ENCODE results near the gene TPP2.

The TPP2 gene

DNA sequence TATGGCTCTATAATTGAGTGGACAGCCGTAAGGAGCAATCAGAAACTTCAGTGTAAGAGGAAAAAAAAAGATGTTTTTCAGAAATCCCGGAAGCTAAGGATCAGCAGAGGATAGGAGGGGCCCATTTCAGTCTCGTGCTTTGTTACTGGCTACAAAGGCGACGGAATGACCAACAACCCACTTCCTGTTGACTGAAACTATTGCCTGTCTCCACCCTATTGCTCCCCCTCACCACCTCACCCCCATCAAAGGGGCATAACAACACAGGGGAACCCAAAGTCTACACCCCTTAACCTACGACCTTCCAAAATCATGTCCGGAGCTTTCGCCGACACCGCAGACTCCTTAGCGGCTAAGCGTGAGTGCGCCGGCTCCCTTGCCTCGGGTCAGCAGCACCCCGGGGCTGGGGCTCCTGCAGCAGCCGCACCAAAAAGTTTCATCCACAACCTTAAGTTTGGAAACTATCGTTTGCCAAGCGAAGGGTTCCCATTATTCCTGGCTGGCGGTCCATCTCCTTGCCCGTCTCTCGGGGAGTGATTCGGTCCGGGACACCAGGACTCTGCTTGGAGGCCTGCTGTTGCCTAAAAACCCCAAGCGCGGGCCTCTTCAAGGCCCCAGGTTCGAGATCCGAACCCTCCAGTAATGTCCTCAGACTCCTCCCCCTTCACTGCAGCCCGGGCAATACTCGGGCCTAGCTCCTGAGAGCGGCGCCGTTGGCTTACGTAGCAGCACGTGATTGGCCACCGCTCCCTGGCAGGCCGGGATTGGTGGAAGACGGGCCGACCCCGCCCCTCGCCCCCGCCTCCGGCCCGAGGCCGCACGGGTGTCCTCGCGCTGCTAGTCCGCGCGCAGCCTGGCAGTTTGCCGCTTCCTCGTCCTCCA is at the start of gene TPP2:
TPP2 (plus strand) TSS at position 840 of the 882 bp plus-strand sequence. CDS start 53 bp downstream, outside the sequence.
- peak; percentile 99 for DNase-seq

DNA sequence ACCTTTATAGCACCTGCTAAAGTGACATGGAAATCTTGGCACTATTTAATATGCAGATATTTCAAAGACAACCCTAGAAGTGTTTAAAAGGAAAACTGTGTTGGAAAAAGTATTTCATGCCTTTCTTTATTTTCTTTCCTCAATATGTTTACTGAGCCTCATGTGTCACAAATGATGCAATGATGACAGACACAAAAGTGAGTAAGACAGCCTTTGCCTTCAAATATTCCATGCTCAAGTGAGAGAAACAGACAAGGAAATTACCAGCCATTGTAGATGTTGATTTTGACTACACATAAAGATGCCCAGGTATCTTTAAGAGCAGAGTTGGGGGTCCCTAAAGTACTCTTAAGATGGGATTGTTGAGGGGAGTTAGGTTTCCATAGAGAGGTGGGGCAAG is 48.0 kb upstream of the TPP2 start:
- DNase-seq: no peak

GRCh38 chr13:102550507-102550906 is 46.3 kb upstream of the TPP2 start:
- no peak for DNase-seq

DNA sequence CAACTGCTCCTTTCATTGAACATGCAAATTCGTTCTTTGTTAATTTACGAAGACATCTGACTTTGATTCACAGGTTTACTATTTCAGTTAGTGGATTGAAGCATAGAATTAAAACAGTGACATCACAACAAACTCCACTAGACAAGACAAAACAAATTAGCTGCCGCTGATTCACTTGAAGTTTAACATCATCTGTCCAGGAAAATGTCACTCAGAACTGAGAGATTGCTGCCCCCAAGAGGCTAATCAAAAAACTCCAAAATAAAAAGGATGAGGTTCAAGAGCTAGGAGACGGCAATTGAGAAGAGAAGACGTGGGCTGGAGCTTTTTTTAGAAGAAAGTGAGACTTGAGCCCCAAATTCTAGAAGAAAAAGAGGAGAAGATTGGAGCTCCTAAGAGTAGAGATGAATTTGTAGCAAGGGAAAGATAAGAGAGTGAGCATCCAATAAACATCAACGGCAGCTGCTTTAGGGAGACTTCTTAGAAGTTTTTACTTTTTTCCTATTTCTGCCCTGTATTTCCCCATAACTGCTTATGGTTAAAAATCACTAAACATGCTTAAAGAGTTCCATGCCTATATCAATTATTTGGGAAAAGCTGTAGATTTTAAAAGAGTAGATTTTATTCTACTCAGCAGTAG is 40.8 kb upstream of the TPP2 start:
- DNase-seq: no peak

- DNase-seq: no peak
Observed at GRCh38 chr13:102556806-102557205, 40.0 kb upstream of the TPP2 start.

- DNase-seq: no peak
Observed at GRCh38 chr13:102558029-102558428, 38.8 kb upstream of the TPP2 start.

GRCh38 chr13:102561933-102562332 is 34.9 kb upstream of the TPP2 start:
- DNase-seq: no peak

- DNase-seq: no peak
Observed at GRCh38 chr13:102563267-102563666, 33.5 kb upstream of the TPP2 start.

DNA sequence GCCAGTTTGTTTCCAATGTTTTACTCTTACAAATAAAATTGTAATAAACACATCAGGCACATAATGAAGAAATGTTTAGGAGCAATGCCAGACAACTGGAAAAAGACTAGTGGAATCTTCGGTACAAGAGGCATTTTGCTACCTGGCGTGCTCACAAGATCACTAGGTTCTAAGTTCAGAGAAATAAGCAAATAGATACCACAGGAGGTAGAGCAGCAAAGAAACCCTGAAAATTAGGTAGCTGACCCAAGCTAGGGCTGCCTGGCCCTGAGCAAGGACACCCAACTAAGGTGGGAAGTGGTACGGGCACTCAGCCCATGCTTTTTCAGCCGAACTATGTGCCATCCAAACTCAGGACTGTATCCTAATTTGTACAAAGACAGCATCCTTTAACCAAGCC is 32.2 kb upstream of the TPP2 start:
- DNase-seq: no peak

GRCh38 chr13:102566513-102566912 is 30.3 kb upstream of the TPP2 start:
- no peak for DNase-seq

- DNase-seq: no peak
Observed at GRCh38 chr13:102567857-102568256, 28.9 kb upstream of the TPP2 start.

- DNase-seq: no peak
Observed at GRCh38 chr13:102569488-102569887, 27.3 kb upstream of the TPP2 start.

DNA sequence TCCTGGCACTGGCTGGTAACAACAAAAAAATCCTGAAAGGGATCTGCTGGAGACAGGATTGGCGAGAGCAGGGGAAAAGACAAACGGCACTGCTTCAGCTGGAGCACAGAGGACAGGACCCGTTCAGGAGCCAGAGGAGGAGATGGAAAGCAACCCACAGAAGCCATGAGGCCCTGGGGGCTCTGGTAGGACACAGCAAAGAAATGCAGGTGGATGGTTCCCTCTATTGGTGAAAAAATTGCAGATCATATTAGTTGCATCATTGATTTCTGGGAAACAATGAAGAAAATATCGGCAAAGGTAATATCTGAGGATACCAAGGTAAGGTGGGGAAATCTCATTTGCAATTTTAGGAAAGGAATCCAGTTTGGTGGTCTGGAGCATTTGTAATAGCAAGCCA is 25.7 kb upstream of the TPP2 start:
- DNase-seq: no peak

- DNase-seq: no peak
Observed at GRCh38 chr13:102572323-102572722, 24.5 kb upstream of the TPP2 start.

DNA sequence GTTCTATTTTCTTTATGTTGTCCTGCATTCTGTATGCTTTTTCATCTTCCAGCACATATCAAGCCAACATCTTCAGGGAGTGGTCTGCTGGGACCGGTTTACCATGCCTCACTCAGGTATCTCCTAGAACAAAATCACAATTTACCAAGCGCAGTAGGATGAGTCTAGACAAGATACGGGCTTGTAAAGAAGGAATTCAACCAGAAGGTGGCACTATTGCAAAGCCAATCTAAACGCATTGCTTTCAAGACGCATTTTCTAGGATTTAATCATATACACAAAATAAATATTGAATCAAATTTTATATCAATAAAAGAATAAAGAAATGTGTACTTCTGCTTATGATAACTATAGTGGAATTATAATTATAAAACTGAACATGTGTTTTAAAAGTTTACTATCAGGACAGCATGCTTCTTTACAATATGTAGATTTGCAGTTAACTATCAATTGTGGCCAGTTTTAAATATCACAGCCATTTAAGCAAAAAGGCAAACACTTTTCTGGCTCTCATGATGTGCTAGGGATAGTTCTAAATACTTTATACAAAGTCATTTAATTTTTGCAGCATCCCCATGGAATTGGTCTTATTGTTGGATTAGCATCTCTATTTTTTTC is 16.1 kb upstream of the TPP2 start:
- no peak for DNase-seq

GRCh38 chr13:102582256-102582655 is 14.5 kb upstream of the TPP2 start:
- no peak for DNase-seq

DNA sequence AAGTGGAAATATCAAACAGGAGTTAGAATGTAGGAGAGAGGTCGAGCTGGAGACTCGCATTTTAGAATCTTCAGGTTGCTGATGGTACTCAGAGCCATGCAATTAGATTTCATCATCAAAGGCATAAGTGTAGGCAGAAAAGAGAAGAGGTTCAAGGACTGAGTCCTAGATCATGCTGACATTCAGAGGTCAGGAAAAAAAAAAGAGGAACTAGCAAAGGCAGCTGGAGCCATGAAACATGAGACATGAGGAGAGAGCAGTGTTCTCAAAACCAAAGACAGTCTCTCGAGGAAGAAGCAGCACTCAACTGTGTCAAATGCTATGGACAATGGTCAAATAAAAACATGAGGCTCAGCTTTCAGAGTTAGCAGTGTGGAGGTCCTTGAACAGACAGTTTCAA is 12.4 kb upstream of the TPP2 start:
- no peak for DNase-seq

- DNase-seq: no peak
Observed at GRCh38 chr13:102586615-102587014, 10.2 kb upstream of the TPP2 start.

DNA sequence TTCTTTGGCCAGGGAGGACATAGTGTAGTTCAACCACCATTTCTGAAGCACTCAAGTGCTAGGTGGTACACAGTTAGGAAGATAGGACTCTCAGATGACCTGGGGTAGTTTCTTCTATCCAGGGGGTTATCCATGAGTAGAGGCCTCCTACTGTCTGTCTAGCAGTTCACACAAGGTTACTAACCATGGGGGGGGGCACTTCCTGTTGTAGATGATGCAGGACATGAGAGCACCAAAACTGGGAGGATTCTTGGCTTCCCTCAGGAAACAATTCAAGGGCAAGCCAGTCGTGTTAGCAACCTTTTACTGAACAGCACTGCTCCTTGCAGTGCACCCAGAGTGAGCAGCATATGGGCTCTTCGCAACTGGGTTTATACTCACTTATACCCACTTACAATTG is 8.9 kb upstream of the TPP2 start:
- DNase-seq: no peak

- DNase-seq: no peak
Observed at GRCh38 chr13:102589301-102589822, 7.4 kb upstream of the TPP2 start.

DNA sequence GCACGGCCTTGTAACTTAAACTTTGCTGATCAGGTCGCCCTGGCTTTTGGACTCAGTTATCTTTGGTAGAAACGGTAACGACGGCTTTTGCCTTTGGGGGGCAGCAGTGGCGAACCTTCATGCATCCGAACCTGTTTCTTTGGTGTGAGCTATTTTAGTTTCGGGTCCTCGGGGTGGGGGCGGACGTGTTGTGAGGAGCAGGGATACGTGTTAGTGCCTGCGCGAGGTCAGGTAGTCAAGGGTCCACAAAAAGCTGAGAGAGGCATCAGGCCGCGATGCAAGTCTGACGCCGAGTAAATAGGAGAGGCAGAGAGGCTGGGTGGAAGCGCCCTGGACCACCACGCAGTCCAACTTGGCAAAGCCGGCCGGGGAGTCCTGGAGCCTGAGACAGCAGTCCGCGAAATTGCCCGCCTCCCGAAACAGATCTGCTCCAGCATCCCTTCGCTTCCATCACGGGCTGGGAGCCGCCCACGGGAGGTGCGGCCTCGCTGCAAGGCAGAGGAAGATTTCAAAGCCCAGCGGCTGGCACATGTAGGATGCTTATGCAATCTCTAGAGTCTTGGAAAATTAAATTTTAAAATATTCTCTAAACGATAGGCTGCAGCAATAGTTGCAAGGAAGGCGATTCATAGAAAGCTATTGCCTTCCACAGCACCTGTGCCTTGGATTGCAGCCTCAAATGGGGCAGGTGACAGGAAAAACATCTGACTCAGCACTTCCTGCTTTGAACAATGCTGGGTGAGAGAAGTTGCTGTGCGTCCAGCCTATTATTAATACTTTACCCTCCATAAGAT is 4.6 kb upstream of the TPP2 start:
- DNase-seq: peak; percentile 87

DNA sequence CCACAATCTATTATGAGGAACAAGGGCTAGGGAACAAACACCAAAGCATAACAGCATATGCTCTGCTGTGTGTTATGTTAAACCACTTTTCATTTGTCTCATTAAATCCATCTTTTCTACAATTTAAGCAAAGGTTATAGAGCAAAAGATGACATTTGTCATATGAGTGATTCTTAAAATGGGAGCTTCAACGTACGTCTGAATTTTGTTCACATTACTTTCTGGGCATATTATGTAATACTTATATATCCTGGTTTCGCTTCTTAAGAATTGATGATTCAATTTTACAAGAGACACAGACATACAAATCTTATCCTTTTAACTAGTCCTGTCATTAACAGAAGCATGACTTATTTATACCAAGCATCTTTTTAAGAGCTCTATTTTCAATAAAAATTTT is 3.3 kb upstream of the TPP2 start:
- DNase-seq: no peak

Measured in activated CD4-positive, alpha-beta T cell treated with anti-CD3 and anti-CD28 coated beads for 48 hours (primary cell).